ENCODE data around the gene C19orf12.

The C19orf12 gene

DNA sequence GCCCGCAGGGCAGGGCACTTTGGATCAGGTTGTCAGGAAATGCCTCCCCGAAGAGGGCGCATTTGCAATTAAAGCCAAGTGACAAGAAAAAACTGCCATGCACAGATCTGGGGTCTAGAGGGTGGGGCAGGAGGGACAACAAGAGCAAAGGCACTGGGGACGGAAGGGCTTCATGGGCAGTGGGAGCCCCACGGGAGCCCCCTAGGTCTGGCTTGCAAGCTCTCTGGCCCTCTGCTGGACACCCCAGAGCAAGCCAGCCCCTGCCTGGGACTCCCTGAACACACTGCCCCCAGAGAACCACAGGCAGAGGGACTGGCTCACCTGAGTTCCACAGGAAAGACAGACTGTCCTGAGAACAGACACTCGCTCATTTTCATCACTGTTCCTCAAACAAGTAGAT is 30.2 kb upstream of the C19orf12 start:
- DNase-seq (ENCODE audit: extremely low read depth, low read depth): no peak
- TF ChIP-seq, protein P1, sequence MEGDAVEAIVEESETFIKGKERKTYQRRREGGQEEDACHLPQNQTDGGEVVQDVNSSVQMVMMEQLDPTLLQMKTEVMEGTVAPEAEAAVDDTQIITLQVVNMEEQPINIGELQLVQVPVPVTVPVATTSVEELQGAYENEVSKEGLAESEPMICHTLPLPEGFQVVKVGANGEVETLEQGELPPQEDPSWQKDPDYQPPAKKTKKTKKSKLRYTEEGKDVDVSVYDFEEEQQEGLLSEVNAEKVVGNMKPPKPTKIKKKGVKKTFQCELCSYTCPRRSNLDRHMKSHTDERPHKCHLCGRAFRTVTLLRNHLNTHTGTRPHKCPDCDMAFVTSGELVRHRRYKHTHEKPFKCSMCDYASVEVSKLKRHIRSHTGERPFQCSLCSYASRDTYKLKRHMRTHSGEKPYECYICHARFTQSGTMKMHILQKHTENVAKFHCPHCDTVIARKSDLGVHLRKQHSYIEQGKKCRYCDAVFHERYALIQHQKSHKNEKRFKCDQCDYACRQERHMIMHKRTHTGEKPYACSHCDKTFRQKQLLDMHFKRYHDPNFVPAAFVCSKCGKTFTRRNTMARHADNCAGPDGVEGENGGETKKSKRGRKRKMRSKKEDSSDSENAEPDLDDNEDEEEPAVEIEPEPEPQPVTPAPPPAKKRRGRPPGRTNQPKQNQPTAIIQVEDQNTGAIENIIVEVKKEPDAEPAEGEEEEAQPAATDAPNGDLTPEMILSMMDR (IDR thresholded peaks at IDR 0.05; ENCODE audit: low read depth, low read length): no peak; the same call in 1 of the 2 replicates

DNA sequence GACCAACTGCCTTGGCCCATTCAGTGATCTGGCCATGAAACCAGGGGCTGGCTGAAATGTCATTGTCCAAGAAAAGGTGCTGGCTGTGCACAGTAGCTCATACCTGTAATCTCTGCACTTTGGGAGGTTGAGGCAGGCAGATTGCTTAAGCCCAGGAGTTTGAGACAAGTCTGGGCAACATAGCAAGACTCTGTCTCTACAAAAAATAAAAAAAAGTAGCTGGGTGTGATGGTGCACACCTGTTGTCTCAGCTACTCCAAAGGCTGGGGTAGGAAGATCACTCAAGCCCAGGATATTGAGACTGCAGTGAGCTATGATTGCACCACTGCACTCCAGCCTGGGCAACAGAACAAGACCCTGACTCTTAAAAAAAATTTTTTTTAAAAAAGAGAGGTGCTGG is 28.6 kb upstream of the C19orf12 start:
- DNase-seq (ENCODE audit: extremely low read depth, low read depth): no peak
- TF ChIP-seq, protein P1 (IDR thresholded peaks at IDR 0.05; ENCODE audit: low read depth, low read length): no peak

DNA sequence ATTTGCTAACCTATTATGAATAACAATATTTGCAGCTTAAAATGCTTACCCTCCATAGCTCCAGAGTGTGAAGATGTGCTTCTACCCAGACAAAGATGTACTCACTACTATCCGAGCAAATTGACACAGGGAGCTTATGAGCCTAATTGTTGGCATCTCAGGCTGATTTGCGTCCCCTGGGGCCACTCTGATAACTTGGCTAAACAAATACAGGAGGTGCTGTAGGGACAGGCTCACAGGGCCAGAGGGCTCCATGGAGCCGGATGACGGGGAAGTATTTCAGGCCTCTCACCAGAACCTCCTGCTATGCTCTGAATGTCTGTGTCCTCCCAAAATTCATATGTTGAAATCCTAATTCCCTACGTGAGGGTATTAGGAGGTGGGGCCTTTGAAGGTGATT is 26.7 kb upstream of the C19orf12 start:
- DNase-seq (ENCODE audit: extremely low read depth, low read depth): no peak

DNA sequence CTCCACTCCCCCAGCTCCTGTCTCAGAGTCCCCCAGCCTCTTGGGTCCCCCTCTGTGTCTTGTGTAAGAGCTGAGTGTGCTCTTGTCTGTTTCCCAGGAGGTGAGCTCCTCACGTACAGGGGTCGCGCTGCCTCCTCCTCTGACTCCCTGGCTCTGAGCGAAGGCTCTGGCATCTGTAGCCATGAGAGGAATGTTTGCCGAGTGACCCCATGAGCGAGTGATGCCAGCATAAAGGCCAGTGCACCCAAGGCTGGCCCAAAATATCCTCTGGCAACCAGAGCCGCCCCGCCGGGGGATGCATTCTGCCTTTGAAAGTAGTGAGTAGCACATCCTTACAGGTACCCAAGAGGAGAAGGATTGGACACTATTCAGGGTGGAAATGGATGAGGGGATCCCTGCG is 26.2 kb upstream of the C19orf12 start:
- no peak for DNase-seq (ENCODE audit: extremely low read depth, low read depth)
- TF ChIP-seq, protein P1 (IDR thresholded peaks at IDR 0.05; ENCODE audit: low read depth, low read length): no peak

More for the DNA sequence above, 26.7 kb upstream of the C19orf12 start:
- TF ChIP-seq, protein P1 (IDR thresholded peaks at IDR 0.05; ENCODE audit: low read depth, low read length): no peak

DNA sequence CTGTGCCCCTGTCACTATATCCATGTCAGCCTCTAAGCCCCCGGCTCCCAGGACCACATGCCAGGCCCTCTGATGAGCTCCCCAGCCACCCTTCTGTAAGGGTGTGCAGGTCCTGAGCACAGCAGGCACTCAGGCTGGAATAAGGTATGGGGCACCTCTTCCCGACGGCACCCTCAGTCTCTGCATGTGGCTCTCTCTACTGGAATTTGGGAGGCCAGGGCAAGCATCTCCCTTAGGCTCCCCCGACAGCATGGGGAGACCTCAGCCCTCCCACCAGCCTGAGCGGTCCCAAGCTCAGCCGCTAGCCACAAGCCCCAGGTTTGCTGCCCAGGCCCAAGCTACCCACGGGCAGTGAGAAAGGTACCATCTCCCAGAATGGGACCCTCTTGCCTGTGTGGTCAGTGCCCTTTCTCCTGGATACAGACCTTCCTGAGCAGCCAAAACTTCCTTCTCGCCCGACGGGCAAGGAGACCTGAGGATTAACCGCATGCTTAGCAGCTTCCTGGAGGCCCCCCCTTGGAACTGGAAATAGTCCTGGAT is 22.5 kb upstream of the C19orf12 start:
- TF ChIP-seq, protein P1 (IDR thresholded peaks at IDR 0.05; ENCODE audit: low read depth, low read length): no peak
- DNase-seq (ENCODE audit: extremely low read depth, low read depth): no peak

DNA sequence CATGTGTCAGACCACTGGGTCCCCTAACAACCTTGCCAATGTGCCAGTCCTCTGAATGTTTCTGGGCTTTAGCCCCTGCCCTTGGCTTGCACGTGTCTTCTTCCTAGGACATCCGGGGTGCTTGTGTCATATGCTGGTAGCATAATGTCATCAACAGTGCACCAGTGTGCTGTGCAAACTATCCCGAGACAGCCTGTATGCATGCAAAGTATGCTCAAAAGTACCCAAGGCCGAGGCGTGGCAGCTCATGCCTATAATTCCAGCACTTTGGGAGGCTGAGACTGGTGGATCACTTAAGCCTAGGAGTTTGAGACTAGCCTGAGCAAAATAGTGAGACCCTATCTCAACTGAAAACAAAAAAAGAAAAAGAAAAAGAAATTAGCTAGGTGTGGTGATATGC is 20.8 kb upstream of the C19orf12 start:
- TF ChIP-seq, protein P1 (IDR thresholded peaks at IDR 0.05; ENCODE audit: low read depth, low read length): no peak
- DNase-seq (ENCODE audit: extremely low read depth, low read depth): no peak

DNA sequence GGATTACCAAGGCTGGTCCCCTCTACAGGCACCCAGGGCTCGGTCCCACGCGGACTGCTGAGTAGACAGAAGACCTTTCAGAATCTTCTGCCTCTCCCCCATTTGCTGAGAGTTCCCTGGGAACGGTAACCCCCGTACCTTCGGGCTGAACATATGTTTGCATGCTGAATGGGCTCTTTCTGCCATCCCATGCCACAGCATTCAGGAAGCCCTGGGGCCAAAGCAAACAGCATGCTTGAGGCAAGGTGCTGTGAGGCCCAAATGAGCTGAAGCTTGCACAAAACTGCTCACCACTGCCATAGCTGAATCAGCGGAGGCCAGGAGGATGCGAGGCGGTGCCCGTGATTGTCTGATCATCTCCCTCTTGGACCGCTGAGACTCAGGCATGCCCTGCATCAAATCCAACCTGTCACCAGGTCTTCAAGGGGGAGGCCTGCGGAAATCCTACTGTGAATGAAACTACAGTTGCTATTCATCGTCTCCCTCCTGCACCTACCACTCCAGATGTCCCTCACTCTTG is 16.3 kb upstream of the C19orf12 start:
- TF ChIP-seq, protein P1 (IDR thresholded peaks at IDR 0.05; ENCODE audit: low read depth, low read length): no peak
- no peak for DNase-seq (ENCODE audit: extremely low read depth, low read depth)
